Measurements from ENCODE around the gene DAB2IP. TPM values are rescaled to one million over a fixed set of nuclear protein-coding genes. Genes with fewer than 3 reads are reported as not detected.

Gene DAB2IP
- polyA plus RNA-seq, 1 donor (not counting 4 experiments of a cell fraction or from before 2014, with no cell fraction given) = 28.6 TPM

DNA sequence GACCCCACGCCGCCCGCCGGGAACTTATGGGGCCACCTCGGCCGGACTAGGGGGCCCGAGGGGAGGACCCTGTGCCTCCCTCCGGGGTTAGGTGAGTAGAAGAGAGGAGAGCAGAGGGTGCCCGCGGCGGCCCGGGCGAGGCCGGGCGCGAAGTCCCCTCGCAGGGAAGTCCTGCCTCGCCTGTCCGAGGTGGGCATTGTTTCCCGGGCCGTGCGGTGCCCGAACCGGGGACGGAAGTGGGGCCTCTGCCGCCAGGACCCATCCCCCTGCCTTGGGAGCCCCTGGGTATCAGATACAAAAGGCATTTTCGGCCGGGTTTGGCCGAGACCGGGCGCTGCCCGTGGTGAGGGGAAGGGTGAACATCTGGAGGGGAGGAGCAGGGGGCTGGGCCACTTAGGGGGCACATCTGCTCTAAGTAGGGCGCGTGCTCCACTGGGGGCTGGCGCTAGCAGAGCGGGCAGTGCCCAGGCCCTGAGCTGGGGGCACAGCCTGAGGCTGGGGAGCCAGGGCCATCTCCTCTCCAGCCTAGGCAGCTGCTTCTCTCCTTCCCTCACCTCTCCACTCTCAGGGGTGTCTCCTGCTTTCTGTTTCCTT is 48.2 kb downstream of the DAB2IP start:
- no peaks in the 10 kb centered on the region for H3K9me3 ChIP-seq (ENCODE audit: control insufficient read depth, low read depth, low read length)
- FAIRE-seq = no peak
- H3K4me3 ChIP-seq (ENCODE audit: control insufficient read depth in 2 of 3, extremely low read depth in 1 of 3, insufficient read depth in 2 of 3, low read depth in 1 of 3, low read length in 3 of 3) = peak overlapping the region; percentile 64 to 91 (median 86)
- H4K20me1 ChIP-seq (ENCODE audit: control insufficient read depth, extremely low read depth, insufficient read depth, low read length) = peaks cover 9% of the 10 kb centered on the region
- no peak for TF ChIP-seq EZH2 (IDR thresholded peaks at IDR 0.05; ENCODE audit: low read length)
- no peak for TF ChIP-seq CTCF (optimal IDR thresholded peaks at IDR 0.05 in 1 of 3, IDR thresholded peaks at IDR 0.05 in 1 of 3, conservative IDR thresholded peaks at IDR 0.05 in 1 of 3; ENCODE audit: extremely low read depth in 1 of 3, insufficient read depth in 2 of 3, low read length in 3 of 3)
- H3K27ac ChIP-seq (ENCODE audit: control insufficient read depth, insufficient read depth, low read length) = peak overlapping the region; percentile 71
- H3K9ac ChIP-seq (ENCODE audit: control insufficient read depth, extremely low read depth, insufficient read depth, low read length) = peak overlapping the region; percentile 82
- no peak for DNase-seq (ENCODE audit: low read depth, low spot score)
- peaks cover 38% of the 10 kb centered on the region for H3K79me2 ChIP-seq (ENCODE audit: control insufficient read depth, insufficient read depth, low read length)
- no peaks in the 10 kb centered on the region for H3K27me3 ChIP-seq (ENCODE audit: control insufficient read depth, extremely low read depth, insufficient read depth, low read length)
- H3K4me1 ChIP-seq (ENCODE audit: control insufficient read depth, extremely low read depth, insufficient read depth, low read length) = peaks cover 38% of the 10 kb centered on the region
- peak overlapping the region; percentile 36 for H2AFZ ChIP-seq (ENCODE audit: control insufficient read depth, low read length)
- H3K36me3 ChIP-seq (ENCODE audit: control insufficient read depth in 2 of 2, extremely low read depth in 1 of 2, insufficient read depth in 2 of 2, low read length in 2 of 2) = no peaks in the 10 kb centered on the region
- peaks cover 11% of the 10 kb centered on the region for H3K9me1 ChIP-seq (ENCODE audit: control insufficient read depth, extremely low read depth, insufficient read depth, low read length)
- peak overlapping the region; percentile 78 for H3K4me2 ChIP-seq (ENCODE audit: control insufficient read depth, extremely low read depth, insufficient read depth, low read depth, low read length)
- dilution Hi-C loops (cut with MboI; ENCODE audit: extremely low pct_ligation_motif_present, low sequenced_read_pairs) = no loop called here

- peaks cover 10% of the 10 kb centered on the region for H4K20me1 ChIP-seq (ENCODE audit: control insufficient read depth, extremely low read depth, insufficient read depth, low read length)
- DNase-seq (ENCODE audit: low read depth, low spot score) = peak; percentile 88
- no peaks in the 10 kb centered on the region for H3K27me3 ChIP-seq (ENCODE audit: control insufficient read depth, extremely low read depth, insufficient read depth, low read length)
- peak overlapping the region; percentile 64 to 91 (median 86) for H3K4me3 ChIP-seq (ENCODE audit: control insufficient read depth in 2 of 3, extremely low read depth in 1 of 3, insufficient read depth in 2 of 3, low read depth in 1 of 3, low read length in 3 of 3)
- H3K9me3 ChIP-seq (ENCODE audit: control insufficient read depth, low read depth, low read length) = no peaks in the 10 kb centered on the region
- no peak for TF ChIP-seq EZH2 (IDR thresholded peaks at IDR 0.05; ENCODE audit: low read length)
- peak; percentile 58 to 91 (median 76) for TF ChIP-seq CTCF (optimal IDR thresholded peaks at IDR 0.05 in 1 of 3, IDR thresholded peaks at IDR 0.05 in 1 of 3, conservative IDR thresholded peaks at IDR 0.05 in 1 of 3; ENCODE audit: extremely low read depth in 1 of 3, insufficient read depth in 2 of 3, low read length in 3 of 3)
- peak overlapping the region; percentile 78 for H3K4me2 ChIP-seq (ENCODE audit: control insufficient read depth, extremely low read depth, insufficient read depth, low read depth, low read length)
- peak; percentile 97 for FAIRE-seq
- H3K36me3 ChIP-seq (ENCODE audit: control insufficient read depth in 2 of 2, extremely low read depth in 1 of 2, insufficient read depth in 2 of 2, low read length in 2 of 2) = peaks cover 0 to under 1% of the 10 kb centered on the region in 2 experiments
- H3K27ac ChIP-seq (ENCODE audit: control insufficient read depth, insufficient read depth, low read length) = peak overlapping the region; percentile 71
- peaks cover 44% of the 10 kb centered on the region for H3K79me2 ChIP-seq (ENCODE audit: control insufficient read depth, insufficient read depth, low read length)
- H2AFZ ChIP-seq (ENCODE audit: control insufficient read depth, low read length) = no peak overlapping the region
- peak overlapping the region; percentile 82 for H3K9ac ChIP-seq (ENCODE audit: control insufficient read depth, extremely low read depth, insufficient read depth, low read length)
- H3K9me1 ChIP-seq (ENCODE audit: control insufficient read depth, extremely low read depth, insufficient read depth, low read length) = peaks cover 11% of the 10 kb centered on the region
- dilution Hi-C loops (cut with MboI; ENCODE audit: extremely low pct_ligation_motif_present, low sequenced_read_pairs) = no loop called here
- H3K4me1 ChIP-seq (ENCODE audit: control insufficient read depth, extremely low read depth, insufficient read depth, low read length) = peaks cover 45% of the 10 kb centered on the region
Observed at GRCh38 chr9:121700165-121700831, 48.9 kb downstream of the DAB2IP start.
